ENCODE measurements around the gene PBX1. TPM values are rescaled to one million over a fixed set of nuclear protein-coding genes. Genes with fewer than 3 reads are reported as not detected.

Gene PBX1
- total and polyA plus RNA-seq, 2 of the 4 experiments (the other 2 are of a cell fraction) = 13.9 to 17.9 TPM

DNA sequence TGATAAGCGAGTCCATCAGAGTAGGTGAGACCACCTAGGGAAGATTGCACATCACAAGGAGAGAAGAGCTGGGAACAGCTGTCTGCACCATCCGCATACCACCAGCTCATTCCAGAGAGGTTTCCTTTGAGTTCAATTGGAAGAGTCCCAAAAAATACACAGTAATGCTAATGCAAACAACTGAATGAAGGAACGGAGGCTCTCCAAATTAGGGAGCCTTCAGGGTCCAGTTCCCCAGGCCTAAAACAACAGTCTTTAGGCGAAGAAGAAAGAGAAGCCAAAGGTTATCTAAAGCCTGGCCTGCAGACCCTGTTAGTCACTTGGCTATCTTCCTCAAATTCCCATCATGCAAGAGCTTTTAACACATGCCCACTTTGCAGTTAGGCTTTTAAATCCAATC lies 246.4 kb downstream of the PBX1 start:
- Histone ChIP-seq H2AFZ (replicated peaks; ENCODE audit: low read length, poor library complexity) (no peak overlapping the region), H3K14ac (replicated peaks; ENCODE audit: low read depth, low read length) (no peak overlapping the region), H3K4me3 (ENCODE audit: insufficient read depth, low read depth, low read length) (no peak overlapping the region), H3K9me1 (ENCODE audit: insufficient read depth, low read length) (no peaks in the 10 kb centered on the region), H2AK5ac (ENCODE audit: low read depth, low read length) (no peak overlapping the region), H3K36me3 (ENCODE audit: control insufficient read depth, insufficient read depth, low read length) (peaks cover 18% of the 10 kb centered on the region), H3K4me2 (ENCODE audit: low read depth, low read length) (no peak overlapping the region), H3K27me3 (ENCODE audit: control insufficient read depth, insufficient read depth, low read length) (no peaks in the 10 kb centered on the region), H4K91ac (ENCODE audit: insufficient read depth, low read depth, low read length) (no peak overlapping the region), H2BK20ac (ENCODE audit: low read depth, low read length) (no peak overlapping the region), H2BK120ac (ENCODE audit: low read depth, low read length) (no peak overlapping the region), H2BK5ac (ENCODE audit: low read depth, low read length, poor library complexity, severe bottlenecking) (no peak overlapping the region), H3K56ac (ENCODE audit: extremely low read depth, insufficient read depth, low read length) (no peak overlapping the region), H3K9ac (ENCODE audit: low read depth, low read length) (no peak overlapping the region), H3K27ac (ENCODE audit: insufficient read depth, low read length) (no peak overlapping the region), H3K4ac (ENCODE audit: low read depth, low read length) (no peak overlapping the region), H4K5ac (ENCODE audit: low read depth, low read length) (no peak overlapping the region), H3K18ac (ENCODE audit: low read depth, low read length) (0 out of 2 replicates have a peak overlapping the region, but pooled peaks have one; percentile 21), H2BK15ac (ENCODE audit: low read depth, low read length) (no peak overlapping the region), H3K4me1 (ENCODE audit: control insufficient read depth, insufficient read depth, low read length) (peaks cover 2% of the 10 kb centered on the region; the same call in 1 of the 2 replicates), H3K79me1 (ENCODE audit: low read depth in 1 of 2, low read length in 2 of 2) (no peaks in the 10 kb centered on the region), H4K8ac (ENCODE audit: low read depth in 2 of 2, low read length in 2 of 2) (no peak overlapping the region), H3K9me3 (ENCODE audit: control insufficient read depth, insufficient read depth, low read length) (no peaks in the 10 kb centered on the region), H2AK9ac (replicated peaks; ENCODE audit: low read depth, low read length, poor library complexity) (no peak overlapping the region), H4K20me1 (ENCODE audit: insufficient read depth, low read length) (no peaks in the 10 kb centered on the region), H3K23ac (ENCODE audit: low read depth, low read length) (no peak overlapping the region)
- peak; percentile 58 for ATAC-seq (ENCODE audit: low read depth)
- WGBS, 2 experiments (ENCODE audit: extremely low coverage in 2 of 2, insufficient read length in 1 of 2) = 80% methylated on average over 1 of the region's 4 CpGs; no CpG with 5 or more reads in 1 of the 2 experiments
- peak; percentile 33 for DNase-seq
- BruUV-seq (replicated peaks) = no TSS peak
- CTCF ChIA-PET = interaction anchor here (1.5 kb wide), 1 partner anchor 17 kb away, joined by 4 read pairs; no protein-coding TSS in a partner anchor
- in situ Hi-C loops (cut with MboI; ENCODE audit: low sequenced_read_pairs) (no loop called here), intact Hi-C loops (cut with micrococcal nuclease) (no loop called here), dilution Hi-C loops (cut with HindIII; ENCODE audit: low sequenced_read_pairs, unreplicated experiment) (no loop called here)
- POLR2A ChIA-PET (ENCODE audit: unreplicated experiment) = no interaction called here
- TF ChIP-seq BHLHE40 (IDR thresholded peaks at IDR 0.05; ENCODE audit: low read depth, low read length) = no peak
- no peak for TF ChIP-seq POLR2A (IDR thresholded peaks at IDR 0.05; ENCODE audit: low read depth, low read length)
- no peak for TF ChIP-seq CEBPB (IDR thresholded peaks at IDR 0.05; ENCODE audit: low read depth, low read length)
- TF ChIP-seq CHD1 (IDR thresholded peaks at IDR 0.05; ENCODE audit: low read depth, low read length) = no peak
- no peak for TF ChIP-seq FOS (IDR thresholded peaks at IDR 0.05; ENCODE audit: low read depth, low read length)
- TF ChIP-seq MAFK (IDR thresholded peaks at IDR 0.05; ENCODE audit: low read depth, low read length) = no peak
- TF ChIP-seq RAD21 (IDR thresholded peaks at IDR 0.05; ENCODE audit: low read length) = no peak
